D721Med (cell line): ENCODE data around the gene BCAR1.

ENCODE experiments used
- DNase-seq: peaks from one replicate; pipeline ENCODE4 v3.0.0; 2011; ENCODE audit warnings: low spot score; ENCODE audit not compliant: insufficient read length
- FAIRE-seq: peaks from 2 replicates; lab custom pipeline; 2011; peaks lifted over from hg19 to GRCh38; lab: Jason Lieb, UNC
- CTCF ChIP-seq: IDR thresholded peaks from 2 replicates; pipeline ENCODE4 v1.5.1; 2012; ENCODE audit warnings: mild to moderate bottlenecking, control low read depth; ENCODE audit not compliant: insufficient read depth; ENCODE audit errors: missing control alignments

Gene BCAR1

GRCh38 chr16:75236232-75236631 is 15.2 kb downstream of the BCAR1 start:
- no peak for TF ChIP-seq CTCF
- FAIRE-seq (no peak), DNase-seq (no peak)

GRCh38 chr16:75235721-75236193 is 15.7 kb downstream of the BCAR1 start:
- no peak for TF ChIP-seq CTCF
- DNase-seq (no peak), FAIRE-seq (no peak)

- no peak for TF ChIP-seq CTCF
- no peak for FAIRE-seq
- no peak for DNase-seq
These were observed 16.3 kb downstream of the BCAR1 start for GRCh38 chr16:75234856-75235696.

- FAIRE-seq: no peak
- TF ChIP-seq CTCF: no peak
- DNase-seq: no peak
These were observed 17.8 kb downstream of the BCAR1 start for GRCh38 chr16:75233611-75233938.

- FAIRE-seq (no peak), DNase-seq (no peak)
- TF ChIP-seq CTCF: no peak
These were observed 19.9 kb downstream of the BCAR1 start for GRCh38 chr16:75231570-75231969.

- FAIRE-seq: no peak
- no peak for TF ChIP-seq CTCF
- DNase-seq: no peak
These were observed 20.8 kb downstream of the BCAR1 start for GRCh38 chr16:75230471-75231110.
